GM12872 (cell line): ENCODE results near the gene ZNHIT1.

Experiments used
- CTCF ChIP-seq: IDR thresholded peaks from 3 replicates; pipeline ENCODE4 v1.5.1; 2011; ENCODE audit warnings: low read depth, mild to moderate bottlenecking, low read length, moderate library complexity; ENCODE audit not compliant: insufficient read depth

The ZNHIT1 gene

DNA sequence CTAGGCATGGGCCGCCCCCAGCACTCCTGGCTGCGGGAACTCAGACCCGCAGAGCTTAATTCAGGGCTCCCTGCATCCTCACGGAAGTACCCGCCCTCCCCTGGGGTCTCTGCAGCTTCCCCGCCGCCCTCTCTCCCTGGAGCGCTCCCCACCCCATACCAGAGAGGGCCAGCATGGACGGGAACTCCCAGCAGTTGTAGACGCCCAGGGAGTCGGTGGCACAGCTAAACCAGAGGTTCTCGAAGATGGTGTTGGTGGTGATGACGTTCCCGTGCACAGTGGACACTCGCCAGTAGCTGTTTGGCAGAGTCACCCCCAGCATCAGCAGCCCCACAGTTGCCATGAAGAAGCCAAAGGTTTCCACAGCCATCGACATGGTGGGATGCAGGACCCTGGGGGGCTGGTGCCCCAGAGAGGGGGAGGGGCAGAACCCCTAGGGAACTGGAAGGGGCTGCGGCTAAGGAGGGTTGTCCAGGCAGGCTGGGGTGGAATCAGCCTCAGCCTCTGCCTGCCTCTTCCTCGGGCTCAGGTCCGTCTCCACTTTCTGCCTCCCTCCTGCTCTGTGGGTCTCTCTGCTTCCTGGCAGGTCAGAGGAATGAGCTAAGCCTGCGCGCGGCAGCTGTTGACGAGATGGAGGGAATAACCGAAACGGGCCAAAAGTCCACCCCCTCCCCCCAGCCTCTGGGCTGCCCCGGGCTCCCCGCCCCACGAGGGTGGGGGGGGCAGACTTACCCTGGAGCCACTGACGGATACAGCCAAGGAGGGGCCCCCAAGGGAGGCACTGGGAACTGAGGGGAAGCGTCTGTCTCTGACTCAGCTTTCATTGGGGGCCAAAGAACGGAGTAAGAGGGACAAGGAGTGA is 19.5 kb downstream of the ZNHIT1 start, which contains the start of gene CLDN15:
CLDN15 (minus strand) TSS at position 597 of the 862 bp plus-strand sequence; CDS start at position 376, 221 bp downstream.
- TF ChIP-seq CTCF, result no peak

GRCh38 chr7:101238226-101239182 is 20.5 kb downstream of the ZNHIT1 start:
- no peak for TF ChIP-seq CTCF

GRCh38 chr7:101239191-101239950 is 21.4 kb downstream of the ZNHIT1 start:
- TF ChIP-seq CTCF, result no peak

DNA sequence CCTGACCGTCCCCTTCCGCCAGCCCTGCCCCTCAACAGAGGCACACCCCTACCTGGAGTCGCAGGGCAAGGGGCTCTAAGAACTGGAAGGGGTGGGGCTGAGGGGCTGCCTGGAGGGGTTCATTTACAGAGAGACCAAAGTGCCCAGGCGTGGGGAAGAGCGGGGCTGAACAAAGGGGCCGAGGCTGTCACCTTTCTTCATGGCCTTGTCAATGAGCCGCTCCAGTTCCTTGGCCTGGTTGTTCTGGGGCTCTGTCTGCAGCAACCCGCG is 21.9 kb downstream of the ZNHIT1 start:
- TF ChIP-seq CTCF, result no peak

- no peak for TF ChIP-seq CTCF
Observed at GRCh38 chr7:101240226-101241014, 22.5 kb downstream of the ZNHIT1 start.

DNA sequence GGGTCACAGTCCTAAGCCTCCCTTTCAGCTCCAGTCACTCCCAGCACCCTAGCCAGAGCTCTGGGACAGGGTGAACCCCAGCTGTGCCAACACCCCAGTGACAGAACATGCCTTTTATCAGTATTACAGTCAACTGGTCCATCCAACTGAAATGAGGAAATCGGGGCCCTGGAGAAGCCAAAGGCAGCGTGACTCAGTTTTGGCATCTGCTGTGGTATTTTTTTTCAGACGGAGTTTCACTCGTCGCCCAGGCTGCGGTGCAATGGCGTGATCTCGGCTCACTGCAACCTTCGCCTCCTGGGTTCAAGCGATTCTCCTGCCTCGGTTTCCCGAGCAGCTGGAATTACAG is 23.0 kb downstream of the ZNHIT1 start:
- TF ChIP-seq CTCF, result no peak
